ENCODE data around the gene NKX6-1.

The NKX6-1 gene

DNA sequence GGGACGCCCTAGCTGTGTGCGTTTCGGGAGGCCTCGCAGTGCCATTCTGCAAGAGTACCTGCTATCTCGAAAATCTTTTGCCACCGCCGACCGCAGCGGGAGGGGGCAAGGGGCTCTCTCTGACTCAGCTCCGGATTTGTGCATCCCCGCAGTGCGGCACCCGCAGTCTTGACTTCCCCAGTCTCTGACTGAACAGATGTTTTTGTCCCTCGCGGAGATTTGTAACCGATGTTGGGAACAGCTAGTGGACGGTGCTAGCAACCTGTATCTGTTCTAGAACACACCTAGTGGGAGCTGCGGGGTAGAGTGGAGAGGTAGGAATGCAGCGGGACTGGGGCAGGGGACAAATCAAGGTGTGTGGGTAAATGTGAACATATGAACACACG is 17.2 kb downstream of the NKX6-1 start:
- Histone ChIP-seq H3K4me2 (ENCODE audit: low read depth, low read length, poor library complexity, severe bottlenecking) (no peak overlapping the region), H3F3A (ENCODE audit: low read depth) (no peaks in the 10 kb centered on the region), H2AFZ (ENCODE audit: low read length) (no peak overlapping the region), H3K27me3 (ENCODE audit: insufficient read depth, low read length, poor library complexity, severe bottlenecking) (no peaks in the 10 kb centered on the region), H3K79me2 (ENCODE audit: insufficient read depth, low read length) (no peaks in the 10 kb centered on the region), H3K4me1 (ENCODE audit: insufficient read depth, low read length, poor library complexity, severe bottlenecking) (no peaks in the 10 kb centered on the region), H3K9me3 (ENCODE audit: insufficient read depth, low read depth, low read length) (no peaks in the 10 kb centered on the region; the same call in 1 of the 2 replicates), H3K4me3 (ENCODE audit: low read length, poor library complexity, severe bottlenecking) (no peak overlapping the region), H3K9me2 (replicated peaks; ENCODE audit: low read depth, low read length) (no peaks in the 10 kb centered on the region), H3K9ac (ENCODE audit: low read depth, low read length, poor library complexity, severe bottlenecking) (no peak overlapping the region), H4K20me1 (ENCODE audit: insufficient read depth, low read length, poor library complexity, severe bottlenecking) (no peaks in the 10 kb centered on the region), H3K36me3 (ENCODE audit: insufficient read depth, low read length) (no peaks in the 10 kb centered on the region)
- no peak for TF ChIP-seq EZH2phosphoT487 (IDR thresholded peaks at IDR 0.05; ENCODE audit: borderline replicate concordance)
- TF ChIP-seq, protein P1, sequence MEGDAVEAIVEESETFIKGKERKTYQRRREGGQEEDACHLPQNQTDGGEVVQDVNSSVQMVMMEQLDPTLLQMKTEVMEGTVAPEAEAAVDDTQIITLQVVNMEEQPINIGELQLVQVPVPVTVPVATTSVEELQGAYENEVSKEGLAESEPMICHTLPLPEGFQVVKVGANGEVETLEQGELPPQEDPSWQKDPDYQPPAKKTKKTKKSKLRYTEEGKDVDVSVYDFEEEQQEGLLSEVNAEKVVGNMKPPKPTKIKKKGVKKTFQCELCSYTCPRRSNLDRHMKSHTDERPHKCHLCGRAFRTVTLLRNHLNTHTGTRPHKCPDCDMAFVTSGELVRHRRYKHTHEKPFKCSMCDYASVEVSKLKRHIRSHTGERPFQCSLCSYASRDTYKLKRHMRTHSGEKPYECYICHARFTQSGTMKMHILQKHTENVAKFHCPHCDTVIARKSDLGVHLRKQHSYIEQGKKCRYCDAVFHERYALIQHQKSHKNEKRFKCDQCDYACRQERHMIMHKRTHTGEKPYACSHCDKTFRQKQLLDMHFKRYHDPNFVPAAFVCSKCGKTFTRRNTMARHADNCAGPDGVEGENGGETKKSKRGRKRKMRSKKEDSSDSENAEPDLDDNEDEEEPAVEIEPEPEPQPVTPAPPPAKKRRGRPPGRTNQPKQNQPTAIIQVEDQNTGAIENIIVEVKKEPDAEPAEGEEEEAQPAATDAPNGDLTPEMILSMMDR (conservative IDR thresholded peaks at IDR 0.05; ENCODE audit: low read length) = no peak

DNA sequence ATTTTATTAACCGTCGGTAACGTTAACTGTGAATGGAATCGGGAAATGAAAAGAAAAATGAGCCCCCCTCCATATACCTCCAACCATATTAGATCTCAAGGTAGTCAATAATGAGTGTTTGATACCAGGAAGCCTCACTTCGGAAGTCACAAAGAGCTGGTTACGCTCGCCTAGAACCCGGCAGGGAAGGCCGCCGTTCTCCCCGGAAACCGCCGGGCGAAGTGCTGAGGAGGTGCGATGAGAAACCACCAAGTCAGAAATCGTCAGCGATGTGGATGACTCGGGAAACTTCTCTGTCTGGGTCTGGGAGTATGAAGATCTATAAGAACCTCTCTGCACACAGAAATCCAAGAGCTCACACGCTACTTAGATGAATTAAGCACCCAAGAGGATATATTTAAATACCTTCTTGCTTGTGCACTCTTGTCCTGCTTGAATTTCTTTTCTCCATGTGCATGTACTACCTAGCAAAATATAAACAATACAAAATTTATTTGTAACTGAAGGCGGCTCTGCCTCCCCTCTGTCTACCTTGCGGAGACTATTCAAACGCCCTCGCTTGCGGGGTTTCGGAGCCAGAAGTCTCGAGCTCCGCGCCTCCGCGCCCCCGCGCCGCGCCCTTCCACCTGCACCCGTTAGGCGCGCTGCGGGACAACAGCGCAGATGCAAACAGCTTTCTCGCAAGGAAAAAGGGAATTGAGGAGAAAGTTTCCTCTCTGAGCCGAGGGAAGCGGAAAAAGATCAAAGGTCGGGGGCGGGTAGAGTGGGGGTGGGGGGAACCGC is 17.8 kb downstream of the NKX6-1 start:
- Histone ChIP-seq H3F3A (ENCODE audit: low read depth) (no peaks in the 10 kb centered on the region), H3K4me1 (ENCODE audit: insufficient read depth, low read length, poor library complexity, severe bottlenecking) (no peaks in the 10 kb centered on the region), H4K20me1 (ENCODE audit: insufficient read depth, low read length, poor library complexity, severe bottlenecking) (no peaks in the 10 kb centered on the region), H3K79me2 (ENCODE audit: insufficient read depth, low read length) (no peaks in the 10 kb centered on the region), H3K9ac (ENCODE audit: low read depth, low read length, poor library complexity, severe bottlenecking) (no peak overlapping the region), H3K4me3 (ENCODE audit: low read length, poor library complexity, severe bottlenecking) (no peak overlapping the region), H3K9me2 (replicated peaks; ENCODE audit: low read depth, low read length) (no peaks in the 10 kb centered on the region), H2AFZ (ENCODE audit: low read length) (no peak overlapping the region), H3K4me2 (ENCODE audit: low read depth, low read length, poor library complexity, severe bottlenecking) (no peak overlapping the region), H3K27me3 (ENCODE audit: insufficient read depth, low read length, poor library complexity, severe bottlenecking) (no peaks in the 10 kb centered on the region), H3K36me3 (ENCODE audit: insufficient read depth, low read length) (no peaks in the 10 kb centered on the region), H3K9me3 (ENCODE audit: insufficient read depth, low read depth, low read length) (no peaks in the 10 kb centered on the region; the same call in 1 of the 2 replicates)
- no peak for TF ChIP-seq EZH2phosphoT487 (IDR thresholded peaks at IDR 0.05; ENCODE audit: borderline replicate concordance)
- TF ChIP-seq, protein P1 (conservative IDR thresholded peaks at IDR 0.05; ENCODE audit: low read length) = no peak

DNA sequence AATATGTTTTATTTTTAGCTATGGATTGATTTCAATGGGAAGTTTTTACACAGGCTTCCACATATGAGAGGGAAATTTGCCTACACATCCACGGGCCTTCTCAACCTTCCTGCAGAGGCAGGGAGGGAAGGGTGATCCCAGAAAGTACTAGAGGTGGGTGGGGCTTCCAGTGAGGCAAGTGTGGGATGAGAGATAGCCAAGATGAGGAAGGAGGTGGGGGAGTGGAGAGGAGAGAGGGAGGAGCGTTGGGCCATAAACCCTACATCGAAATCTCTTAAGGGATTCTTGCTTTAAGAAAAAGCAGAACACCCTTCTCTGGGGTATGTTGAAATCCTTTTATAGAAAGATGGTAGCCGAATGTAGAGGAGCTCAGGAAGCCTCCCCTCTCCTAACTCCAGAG is 19.0 kb downstream of the NKX6-1 start:
- H3K9me2 ChIP-seq (replicated peaks; ENCODE audit: low read depth, low read length) = no peaks in the 10 kb centered on the region
- TF ChIP-seq EZH2phosphoT487 (IDR thresholded peaks at IDR 0.05; ENCODE audit: borderline replicate concordance) = no peak
- TF ChIP-seq, protein P1 (conservative IDR thresholded peaks at IDR 0.05; ENCODE audit: low read length) = no peak
- no peak overlapping the region for H2AFZ ChIP-seq (ENCODE audit: low read length)
- H3K27me3 ChIP-seq (ENCODE audit: insufficient read depth, low read length, poor library complexity, severe bottlenecking) = no peaks in the 10 kb centered on the region
- no peaks in the 10 kb centered on the region for H3K36me3 ChIP-seq (ENCODE audit: insufficient read depth, low read length)
- H3K9me3 ChIP-seq (ENCODE audit: insufficient read depth, low read depth, low read length) = no peaks in the 10 kb centered on the region; the same call in 1 of the 2 replicates
- H3K79me2 ChIP-seq (ENCODE audit: insufficient read depth, low read length) = no peaks in the 10 kb centered on the region
- no peaks in the 10 kb centered on the region for H3F3A ChIP-seq (ENCODE audit: low read depth)
- H3K9ac ChIP-seq (ENCODE audit: low read depth, low read length, poor library complexity, severe bottlenecking) = no peak overlapping the region
- H3K4me2 ChIP-seq (ENCODE audit: low read depth, low read length, poor library complexity, severe bottlenecking) = no peak overlapping the region
- H3K4me1 ChIP-seq (ENCODE audit: insufficient read depth, low read length, poor library complexity, severe bottlenecking) = no peaks in the 10 kb centered on the region
- no peak overlapping the region for H3K4me3 ChIP-seq (ENCODE audit: low read length, poor library complexity, severe bottlenecking)
- no peaks in the 10 kb centered on the region for H4K20me1 ChIP-seq (ENCODE audit: insufficient read depth, low read length, poor library complexity, severe bottlenecking)

All from Loucy (cell line).